NOMO-1 treated with dmso at 0.1 percent for 144 hours (cell line): ENCODE measurements around the gene PRDM8.
A peak's percentile ranks its signal among the peaks of the same experiment; 100 is the strongest.

ENCODE experiments used
- DNase-seq: peaks from one replicate; lab custom pipeline; 2025; ENCODE audit not compliant: unreplicated experiment; lab: John Stamatoyannopoulos, UW

The PRDM8 gene

DNA sequence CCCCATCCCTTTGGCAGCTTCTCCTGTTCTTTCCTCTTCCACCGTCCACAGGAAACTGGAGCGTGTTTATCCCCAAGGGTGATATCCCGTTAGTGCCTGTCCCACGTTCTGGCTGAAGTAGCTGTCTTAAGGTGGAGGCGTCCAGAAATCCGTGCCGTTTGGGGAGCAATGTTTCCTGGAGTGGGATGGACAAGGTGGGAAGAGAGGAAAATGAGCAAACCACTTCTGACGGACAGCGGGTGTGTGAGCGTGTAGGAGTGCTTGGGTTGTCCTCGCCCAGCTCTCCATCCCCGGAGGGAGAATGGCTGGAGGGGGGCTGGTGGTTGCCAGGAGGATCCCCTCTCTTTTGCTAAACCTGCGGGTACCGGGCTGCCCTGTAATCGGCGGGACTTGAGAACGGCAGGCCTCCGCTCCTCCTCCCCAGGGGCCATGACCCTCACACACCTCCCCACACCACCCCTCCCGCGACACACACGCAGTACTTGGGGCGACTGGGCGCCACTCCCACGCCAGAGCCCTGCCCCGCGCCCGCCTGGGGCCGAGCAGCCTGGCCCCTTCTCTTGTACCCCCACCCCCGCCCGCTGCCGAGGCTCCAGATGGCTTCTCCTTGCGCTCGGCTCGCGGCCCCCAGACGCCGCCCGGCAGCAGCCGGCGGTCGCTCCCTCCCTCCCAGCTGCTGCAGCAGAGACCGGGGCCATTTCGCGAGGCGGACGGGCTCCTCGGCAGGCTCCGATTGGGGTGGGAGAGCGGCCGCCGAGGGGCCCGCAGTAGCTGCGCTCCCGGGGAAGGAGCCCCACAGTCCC is 13.9 kb upstream of the PRDM8 start:
- no peak for DNase-seq

- DNase-seq, result peak; percentile 81
Measured at GRCh38 chr4:80184053-80184824, 13.1 kb upstream of the PRDM8 start.

DNA sequence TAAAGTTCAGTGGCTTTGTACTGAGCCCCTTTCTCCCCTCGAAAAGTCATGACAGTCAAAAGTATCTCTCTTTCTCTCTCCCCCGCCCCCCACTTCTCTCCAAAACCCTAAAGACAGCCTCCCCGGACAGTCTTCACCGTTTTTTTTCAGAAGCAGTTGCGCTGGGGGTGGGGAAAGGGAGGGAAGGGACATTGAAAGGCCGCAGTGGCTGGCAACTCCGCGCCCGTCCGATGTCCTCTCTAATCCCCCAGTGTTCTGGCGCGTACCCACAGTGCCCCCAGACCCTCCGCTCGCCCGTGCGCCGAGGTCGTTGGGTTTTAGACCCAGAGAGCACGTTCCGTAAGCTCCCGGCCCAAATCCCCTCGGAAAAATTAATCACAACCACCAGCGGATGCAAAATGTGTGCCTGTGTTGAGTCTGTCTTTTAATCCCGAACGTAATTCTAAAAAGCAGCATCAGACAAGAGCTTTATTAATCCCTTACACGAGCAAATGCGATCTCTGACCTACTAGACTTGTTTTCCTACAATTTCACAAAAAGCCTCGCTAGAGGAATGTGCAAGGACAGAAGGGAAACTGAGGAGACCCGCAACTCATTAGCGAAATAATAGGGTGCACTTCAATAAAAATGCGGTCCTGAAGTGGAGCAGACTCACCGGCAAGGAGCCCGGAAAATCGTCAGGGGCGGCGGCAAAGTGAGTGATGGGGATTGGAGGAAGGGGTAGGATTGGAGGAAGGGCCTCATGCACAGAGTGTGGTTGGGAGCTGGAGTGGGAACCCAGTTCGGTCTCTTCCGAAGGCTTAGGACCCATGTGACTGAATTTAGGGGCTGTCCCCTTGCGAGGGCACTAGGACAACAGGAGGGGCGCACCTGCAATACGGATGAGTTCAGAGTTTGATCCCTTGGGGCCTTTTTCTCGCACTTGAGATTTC is 12.2 kb upstream of the PRDM8 start:
- DNase-seq, result no peak

DNA sequence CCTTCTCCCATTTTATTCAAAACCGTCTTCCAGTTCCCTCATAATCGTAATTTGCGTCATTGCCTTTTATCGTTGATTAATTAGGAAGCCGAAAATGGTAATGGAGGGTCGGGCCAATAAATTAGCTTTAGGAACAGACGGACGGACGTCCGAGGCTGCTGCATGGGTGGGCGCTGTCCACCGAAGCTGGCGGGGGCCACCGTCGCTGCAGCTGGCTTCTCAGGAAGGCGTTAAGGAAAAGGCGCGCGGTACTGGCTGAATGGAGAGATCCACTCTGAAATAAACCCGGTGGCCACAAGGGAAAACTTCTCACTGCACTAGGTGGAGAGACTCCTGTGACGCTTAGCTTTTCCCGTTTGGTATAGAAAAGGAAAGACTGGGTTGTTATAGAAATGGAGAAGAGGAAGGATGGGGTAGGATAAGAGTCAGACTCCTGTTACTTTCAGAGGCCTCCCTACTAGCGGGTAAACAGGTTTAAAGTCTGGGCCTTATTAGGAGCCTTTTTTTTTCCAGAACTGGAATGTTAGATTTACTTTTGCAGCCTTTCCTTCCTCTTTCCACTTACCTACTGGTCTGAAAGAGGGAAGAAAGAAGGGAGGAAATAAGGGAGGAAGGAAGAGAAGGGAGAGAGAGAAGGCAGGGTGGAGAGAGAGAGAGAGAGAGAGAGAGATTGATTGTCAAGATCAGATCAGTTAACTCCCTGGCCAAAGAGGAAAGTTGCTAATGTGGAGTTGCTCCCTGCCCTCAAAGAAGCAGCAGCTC is 11.3 kb upstream of the PRDM8 start:
- DNase-seq, result no peak

- no peak for DNase-seq
Measured at GRCh38 chr4:80186676-80187075, 10.6 kb upstream of the PRDM8 start.

DNA sequence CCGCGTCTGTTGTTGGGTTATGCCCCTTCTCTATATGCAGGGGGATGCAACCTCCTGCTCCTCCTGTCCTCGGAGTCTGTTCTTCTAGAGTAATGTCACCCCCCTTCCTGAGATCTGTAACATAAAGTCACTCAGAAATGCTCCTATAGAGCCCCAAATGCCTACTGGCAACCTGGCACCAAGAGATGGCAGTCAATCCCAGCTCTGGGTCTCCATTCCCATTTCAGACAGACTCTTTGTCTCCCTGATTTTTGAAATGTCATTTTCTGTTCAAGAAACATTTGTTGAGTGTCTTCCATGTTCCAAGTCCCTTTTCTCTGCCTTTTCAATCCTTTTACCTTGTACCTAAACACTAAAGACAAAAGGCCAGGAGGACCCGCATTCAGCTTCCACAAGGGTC is 9.6 kb upstream of the PRDM8 start:
- DNase-seq, result no peak

DNA sequence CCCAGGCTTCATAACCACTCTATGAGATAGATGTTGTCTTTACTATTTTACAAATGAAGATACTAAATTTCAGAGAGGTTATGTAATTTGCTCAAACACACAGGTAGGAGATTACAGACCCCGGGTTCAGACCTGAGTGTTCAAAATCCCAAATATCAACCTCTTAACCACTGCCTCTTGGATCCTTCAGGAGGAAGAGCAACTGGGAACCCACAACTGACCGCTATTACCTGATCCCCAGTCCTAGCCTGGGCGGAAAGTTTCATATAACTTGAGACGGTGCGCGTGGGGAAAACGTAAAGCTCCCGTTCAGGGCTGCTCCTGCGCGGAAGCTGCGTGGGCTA is 8.9 kb upstream of the PRDM8 start:
- DNase-seq, result no peak

GRCh38 chr4:80188801-80189458 is 8.4 kb upstream of the PRDM8 start:
- DNase-seq, result no peak

- no peak for DNase-seq
Measured at GRCh38 chr4:80189581-80189955, 7.7 kb upstream of the PRDM8 start.

GRCh38 chr4:80189956-80190677 is 7.2 kb upstream of the PRDM8 start:
- DNase-seq, result no peak

- no peak for DNase-seq
Measured at GRCh38 chr4:80192252-80192866, 4.9 kb upstream of the PRDM8 start.

DNA sequence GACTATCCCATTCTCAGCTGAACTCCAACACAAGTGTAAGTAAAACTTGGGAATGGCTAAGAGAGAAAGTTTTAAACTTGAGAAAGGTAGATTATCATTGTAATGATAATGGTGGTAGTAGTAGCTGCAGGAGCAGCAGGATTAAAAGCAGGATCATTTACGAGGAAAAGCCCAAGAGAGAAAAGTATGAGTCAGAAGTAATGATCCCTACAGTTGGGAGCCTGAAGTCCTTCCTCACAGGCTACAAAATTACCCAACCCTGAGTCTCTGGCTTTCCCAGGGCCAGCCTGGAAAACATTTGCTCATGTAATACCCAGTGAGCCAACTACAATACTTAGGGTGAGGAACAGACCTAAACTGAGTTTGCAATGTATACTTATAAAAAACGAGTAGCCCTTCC is 4.4 kb upstream of the PRDM8 start:
- no peak for DNase-seq

- DNase-seq, result no peak
Measured at GRCh38 chr4:80195441-80196140, 1.7 kb upstream of the PRDM8 start.

GRCh38 chr4:80196259-80196921 is 913 bp upstream of the PRDM8 start:
- no peak for DNase-seq

DNA sequence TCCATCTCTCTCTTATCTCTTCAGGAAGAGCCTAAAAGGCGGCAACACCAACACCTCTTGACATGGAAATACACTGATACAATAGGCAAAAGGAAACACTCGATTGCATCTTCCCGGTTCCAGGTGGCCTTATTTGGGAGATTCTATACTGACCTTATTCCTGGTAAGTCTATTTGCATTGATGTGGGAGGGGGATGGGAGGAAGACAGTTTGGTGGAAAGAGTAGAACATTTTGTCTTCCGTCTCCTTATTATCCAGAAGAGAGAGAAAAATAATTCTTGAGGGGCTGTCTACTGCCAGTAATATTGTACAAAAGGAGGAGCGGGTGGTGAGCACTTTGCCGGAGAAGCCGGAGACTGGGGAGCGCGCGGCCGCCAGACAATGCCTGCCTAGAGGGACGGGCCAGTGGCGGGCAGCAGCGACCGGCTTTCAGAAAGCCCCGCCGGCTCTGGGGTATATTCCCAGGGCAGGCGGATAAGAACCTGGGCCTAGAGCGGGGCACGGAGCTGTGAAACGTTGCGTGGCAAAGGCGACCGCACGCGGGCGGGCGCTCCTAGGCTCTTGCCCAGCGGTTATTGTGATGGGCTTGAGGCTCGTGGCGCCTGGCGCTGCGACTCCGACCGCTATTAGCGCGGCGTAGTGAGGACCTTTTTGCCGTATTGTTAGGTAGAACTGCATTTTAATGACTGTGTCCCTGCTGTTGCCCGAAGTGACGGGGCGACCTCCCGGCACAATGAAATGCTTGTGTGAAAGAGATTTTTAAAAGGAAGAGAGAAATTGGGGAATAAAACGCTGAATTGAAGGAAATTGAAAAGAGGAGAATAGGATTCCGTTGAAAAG is 518 bp downstream of the PRDM8 start:
- DNase-seq, result no peak

DNA sequence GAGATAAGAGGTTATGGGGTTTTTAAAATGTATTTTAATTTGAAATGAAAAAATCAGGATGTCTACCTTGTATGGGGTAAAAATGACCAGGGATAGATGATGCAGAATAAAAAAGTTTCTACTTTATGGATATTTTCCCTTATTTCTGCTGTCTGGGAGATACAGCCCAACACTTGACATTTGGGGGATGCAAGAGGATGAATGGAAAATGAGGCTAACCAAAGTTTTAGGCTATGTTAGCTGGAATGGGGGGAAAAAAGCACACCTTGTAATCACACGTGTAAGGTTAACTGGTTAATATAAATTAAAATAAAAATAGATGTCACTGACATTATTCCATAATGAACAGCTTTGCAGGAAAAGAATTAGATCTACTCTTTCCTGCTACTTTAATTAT is 1.1 kb downstream of the PRDM8 start:
- no peak for DNase-seq

- no peak for DNase-seq
Measured at GRCh38 chr4:80199004-80199560, 1.8 kb downstream of the PRDM8 start.
